ENCODE results near the gene BDKRB2.

BDKRB2 gene

GRCh38 chr14:96187216-96188031 lies 17.2 kb upstream of the BDKRB2 start:
- peaks cover 12% of the 10 kb centered on the region for H3K27me3 Mint-ChIP-seq
- H3K27ac Mint-ChIP-seq = no peak overlapping the region
- H3K36me3 Mint-ChIP-seq (ENCODE audit: low read depth) = no peaks in the 10 kb centered on the region
- H3K9me3 Mint-ChIP-seq = no peaks in the 10 kb centered on the region
- peaks cover 2% of the 10 kb centered on the region for H3K4me1 Mint-ChIP-seq (ENCODE audit: low read depth)
- DNase-seq = no peak
- H3K4me3 Mint-ChIP-seq = no peak overlapping the region

- H3K4me3 Mint-ChIP-seq = no peak overlapping the region
- H3K27ac Mint-ChIP-seq = no peak overlapping the region
- peaks cover 2% of the 10 kb centered on the region for H3K4me1 Mint-ChIP-seq (ENCODE audit: low read depth)
- H3K27me3 Mint-ChIP-seq = peaks cover 17% of the 10 kb centered on the region
- no peak for DNase-seq
- no peaks in the 10 kb centered on the region for H3K9me3 Mint-ChIP-seq
- H3K36me3 Mint-ChIP-seq (ENCODE audit: low read depth) = no peaks in the 10 kb centered on the region
Measured at GRCh38 chr14:96189281-96189711, 15.3 kb upstream of the BDKRB2 start.

- H3K4me3 Mint-ChIP-seq = no peak overlapping the region
- H3K9me3 Mint-ChIP-seq = peaks cover under 1% of the 10 kb centered on the region
- H3K27ac Mint-ChIP-seq = no peak overlapping the region
- H3K4me1 Mint-ChIP-seq (ENCODE audit: low read depth) = peaks cover 2% of the 10 kb centered on the region
- H3K36me3 Mint-ChIP-seq (ENCODE audit: low read depth) = no peaks in the 10 kb centered on the region
- no peak for DNase-seq
- H3K27me3 Mint-ChIP-seq = peaks cover 17% of the 10 kb centered on the region
Measured at GRCh38 chr14:96191353-96191752, 13.3 kb upstream of the BDKRB2 start.

- H3K9me3 Mint-ChIP-seq = peaks cover 2% of the 10 kb centered on the region
- no peak overlapping the region for H3K4me3 Mint-ChIP-seq
- H3K27me3 Mint-ChIP-seq = peaks cover 17% of the 10 kb centered on the region
Measured at GRCh38 chr14:96191841-96192462, 12.7 kb upstream of the BDKRB2 start.

GRCh38 chr14:96192975-96193805 lies 11.4 kb upstream of the BDKRB2 start:
- DNase-seq = no peak
- H3K4me1 Mint-ChIP-seq (ENCODE audit: low read depth) = peaks cover 6% of the 10 kb centered on the region
- peaks cover 2% of the 10 kb centered on the region for H3K9me3 Mint-ChIP-seq
- H3K27me3 Mint-ChIP-seq = peaks cover 13% of the 10 kb centered on the region
- no peak overlapping the region for H3K27ac Mint-ChIP-seq
- no peak overlapping the region for H3K4me3 Mint-ChIP-seq
- H3K36me3 Mint-ChIP-seq (ENCODE audit: low read depth) = no peaks in the 10 kb centered on the region

More at GRCh38 chr14:96191841-96192462, 12.7 kb upstream of the BDKRB2 start:
- Mint-ChIP-seq H3K27ac (no peak overlapping the region), H3K36me3 (ENCODE audit: low read depth) (no peaks in the 10 kb centered on the region), H3K4me1 (ENCODE audit: low read depth) (peaks cover 5% of the 10 kb centered on the region)
- DNase-seq = no peak

- no peak overlapping the region for H3K4me3 Mint-ChIP-seq
- DNase-seq = no peak
- no peak overlapping the region for H3K27ac Mint-ChIP-seq
- peaks cover 2% of the 10 kb centered on the region for H3K9me3 Mint-ChIP-seq
- peaks cover 10% of the 10 kb centered on the region for H3K27me3 Mint-ChIP-seq
- H3K36me3 Mint-ChIP-seq (ENCODE audit: low read depth) = no peaks in the 10 kb centered on the region
- peaks cover 12% of the 10 kb centered on the region for H3K4me1 Mint-ChIP-seq (ENCODE audit: low read depth)
Measured at GRCh38 chr14:96194262-96194656, 10.4 kb upstream of the BDKRB2 start.

- Mint-ChIP-seq H3K4me1 (ENCODE audit: low read depth) (peaks cover 12% of the 10 kb centered on the region), H3K27me3 (peaks cover 10% of the 10 kb centered on the region), H3K4me3 (no peak overlapping the region), H3K36me3 (ENCODE audit: low read depth) (no peaks in the 10 kb centered on the region), H3K9me3 (peaks cover 2% of the 10 kb centered on the region), H3K27ac (no peak overlapping the region)
- DNase-seq = no peak
Measured at GRCh38 chr14:96194657-96195431, 9.8 kb upstream of the BDKRB2 start.

- peaks cover 2% of the 10 kb centered on the region for H3K9me3 Mint-ChIP-seq
- DNase-seq = no peak
Measured at GRCh38 chr14:96195441-96196081, 9.1 kb upstream of the BDKRB2 start.

GRCh38 chr14:96197163-96197852 lies 7.3 kb upstream of the BDKRB2 start:
- Mint-ChIP-seq H3K36me3 (ENCODE audit: low read depth) (no peaks in the 10 kb centered on the region), H3K27me3 (peaks cover 12% of the 10 kb centered on the region), H3K9me3 (peaks cover 2% of the 10 kb centered on the region), H3K4me3 (no peak overlapping the region), H3K27ac (no peak overlapping the region), H3K4me1 (ENCODE audit: low read depth) (peaks cover 12% of the 10 kb centered on the region)
- DNase-seq = no peak

More at GRCh38 chr14:96195441-96196081, 9.1 kb upstream of the BDKRB2 start:
- H3K4me1 Mint-ChIP-seq (ENCODE audit: low read depth) = peaks cover 12% of the 10 kb centered on the region
- H3K27ac Mint-ChIP-seq = no peak overlapping the region
- H3K4me3 Mint-ChIP-seq = no peak overlapping the region
- H3K27me3 Mint-ChIP-seq = peaks cover 10% of the 10 kb centered on the region
- no peaks in the 10 kb centered on the region for H3K36me3 Mint-ChIP-seq (ENCODE audit: low read depth)

- DNase-seq = no peak
- no peaks in the 10 kb centered on the region for H3K36me3 Mint-ChIP-seq (ENCODE audit: low read depth)
- H3K27me3 Mint-ChIP-seq = peaks cover 13% of the 10 kb centered on the region
- peaks cover 12% of the 10 kb centered on the region for H3K4me1 Mint-ChIP-seq (ENCODE audit: low read depth)
- peaks cover 2% of the 10 kb centered on the region for H3K9me3 Mint-ChIP-seq
- no peak overlapping the region for H3K4me3 Mint-ChIP-seq
- H3K27ac Mint-ChIP-seq = no peak overlapping the region
Measured at GRCh38 chr14:96197969-96198368, 6.7 kb upstream of the BDKRB2 start.

GRCh38 chr14:96198430-96199130 lies 6.1 kb upstream of the BDKRB2 start:
- H3K4me1 Mint-ChIP-seq (ENCODE audit: low read depth) = peaks cover 12% of the 10 kb centered on the region
- no peaks in the 10 kb centered on the region for H3K36me3 Mint-ChIP-seq (ENCODE audit: low read depth)
- no peak overlapping the region for H3K4me3 Mint-ChIP-seq
- H3K27ac Mint-ChIP-seq = no peak overlapping the region
- peaks cover 2% of the 10 kb centered on the region for H3K9me3 Mint-ChIP-seq
- H3K27me3 Mint-ChIP-seq = peaks cover 19% of the 10 kb centered on the region
- no peak for DNase-seq

GRCh38 chr14:96201157-96201556 lies 3.5 kb upstream of the BDKRB2 start:
- Mint-ChIP-seq H3K4me1 (ENCODE audit: low read depth) (peaks cover 18% of the 10 kb centered on the region), H3K9me3 (peaks cover 2% of the 10 kb centered on the region), H3K27ac (no peak overlapping the region), H3K27me3 (peaks cover 38% of the 10 kb centered on the region), H3K4me3 (no peak overlapping the region), H3K36me3 (ENCODE audit: low read depth) (no peaks in the 10 kb centered on the region)
- no peak for DNase-seq

GRCh38 chr14:96201965-96202364 lies 2.7 kb upstream of the BDKRB2 start:
- DNase-seq = no peak
- Mint-ChIP-seq H3K36me3 (ENCODE audit: low read depth) (no peaks in the 10 kb centered on the region), H3K4me1 (ENCODE audit: low read depth) (peaks cover 15% of the 10 kb centered on the region), H3K27me3 (peaks cover 38% of the 10 kb centered on the region), H3K4me3 (no peak overlapping the region), H3K9me3 (no peaks in the 10 kb centered on the region), H3K27ac (no peak overlapping the region)
